Immature natural killer cell (primary cell): ENCODE results near the gene GYS2. TPM values are rescaled to one million over a fixed set of nuclear protein-coding genes. Genes with fewer than 3 reads are reported as not detected.
"Not testable (repeated sequence)": the region's sequence is repeated elsewhere in the genome, so short reads cannot be mapped to it uniquely, and the experiment has no call there.

Experiments used
- DNase-seq, 3 donors: peaks; one replicate each; pipeline ENCODE4 v3.0.0; 2022; ENCODE audit warnings: mixed read lengths in 1 of 3
- H3K27ac Mint-ChIP-seq, 6 donors: one replicate each; pipeline ENCODE4 v1.8.0; 2020; ENCODE audit warnings: mixed read lengths in 6 of 6, mild to moderate bottlenecking in 5 of 6, inconsistent platforms in 4 of 6, moderate library complexity in 3 of 6
- H3K27me3 Mint-ChIP-seq, 3 donors: one replicate each; pipeline ENCODE4 v1.8.0; 2020 to 2021; ENCODE audit warnings: low read depth in 3 of 3, mild to moderate bottlenecking in 3 of 3, mixed read lengths in 3 of 3, moderate library complexity in 3 of 3, inconsistent platforms in 1 of 3
- H3K36me3 Mint-ChIP-seq, 3 donors: one replicate each; pipeline ENCODE4 v1.8.0; 2020; ENCODE audit warnings: mixed read lengths in 3 of 3, inconsistent platforms in 2 of 3, mild to moderate bottlenecking in 2 of 3
- H3K4me1 Mint-ChIP-seq, 2 donors: one replicate each; pipeline ENCODE4 v1.8.0; 2020; ENCODE audit warnings: inconsistent platforms in 2 of 2, mild to moderate bottlenecking in 2 of 2, mixed read lengths in 2 of 2, moderate library complexity in 1 of 2
- H3K4me3 Mint-ChIP-seq, 5 donors: one replicate each; pipeline ENCODE4 v1.8.0; 2020; ENCODE audit warnings: mild to moderate bottlenecking in 5 of 5, mixed read lengths in 5 of 5, inconsistent platforms in 3 of 5, moderate library complexity in 3 of 5
- H3K9me3 Mint-ChIP-seq, 6 donors: one replicate each; pipeline ENCODE4 v1.8.0; 2020; ENCODE audit warnings: mild to moderate bottlenecking in 6 of 6, mixed read lengths in 6 of 6, inconsistent platforms in 4 of 6, moderate library complexity in 3 of 6
- polyA plus RNA-seq, 3 donors: library from polyadenylated mRNA; unstranded; fragments of 300-500 nt; fragmentation: Illumina TruSeq; gene quantifications; one replicate each; pipeline ENCODE4 v1.2.3, GENCODE V29; 2021

Gene GYS2
- not detected for polyA plus RNA-seq

GRCh38 chr12:21604245-21605101 is at the start of gene GYS2:
GYS2 (minus strand) TSS chr12:21604847; CDS start chr12:21604592, 255 bp downstream.
- H3K4me3 Mint-ChIP-seq = no peak within 1 kb of the TSS
- peaks cover 0 to 6% (median 0%) of the 10 kb centered on the region in 3 donors for H3K27me3 Mint-ChIP-seq
- no peak for DNase-seq
- no peak within 1 kb of the TSS for H3K27ac Mint-ChIP-seq
- no peaks in the 10 kb centered on the region for H3K36me3 Mint-ChIP-seq
- no peaks in the 10 kb centered on the region for H3K9me3 Mint-ChIP-seq
- no peaks in the 10 kb centered on the region for H3K4me1 Mint-ChIP-seq

DNA sequence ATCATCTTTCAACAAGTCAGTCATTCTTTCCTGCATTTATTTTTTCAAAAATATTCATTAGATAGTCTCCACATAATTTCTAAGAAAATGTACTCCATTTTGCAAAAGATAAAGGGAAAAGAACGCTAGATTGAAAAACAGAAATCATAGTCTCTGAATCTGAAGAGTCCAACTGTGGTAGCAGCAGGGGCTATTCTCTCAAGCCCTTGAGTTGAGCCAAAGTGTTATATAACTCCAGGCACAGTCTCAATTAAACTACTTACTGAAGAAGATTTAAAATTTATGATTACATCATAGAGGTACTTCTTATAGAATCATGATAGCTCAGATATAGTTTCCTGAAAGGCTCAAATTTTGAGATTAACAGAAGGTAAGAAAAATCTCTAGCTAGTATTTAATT is 47.2 kb upstream of the GYS2 start:
- H3K36me3 Mint-ChIP-seq = peaks cover 19 to 34% (median 21%) of the 10 kb centered on the region in 3 donors
- DNase-seq = no peak
- H3K4me1 Mint-ChIP-seq = peaks cover 15 to 43% of the 10 kb centered on the region in 2 donors
- no peak overlapping the region for H3K4me3 Mint-ChIP-seq
- no peaks in the 10 kb centered on the region for H3K27me3 Mint-ChIP-seq
- H3K27ac Mint-ChIP-seq = no peak overlapping the region
- H3K9me3 Mint-ChIP-seq = no peaks in the 10 kb centered on the region

DNA sequence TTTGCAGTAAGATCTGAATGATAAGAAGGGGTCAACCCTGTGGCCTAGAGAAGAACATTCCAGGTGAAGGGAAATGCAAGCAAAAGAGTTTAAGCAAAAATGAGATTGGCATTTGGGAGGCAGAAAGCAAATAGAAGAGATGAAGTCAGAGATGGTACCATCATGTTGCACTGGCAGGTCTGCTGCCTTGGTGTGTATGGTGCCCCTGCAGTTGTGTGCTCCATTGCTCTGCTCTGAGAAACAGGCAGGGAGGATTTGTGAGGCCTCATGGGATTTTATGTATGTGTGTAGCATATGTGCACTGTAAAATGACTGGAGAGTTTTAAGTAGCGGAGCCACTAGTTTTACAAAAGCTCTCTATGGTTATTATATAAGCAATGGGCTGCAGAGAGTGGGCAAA is 46.4 kb upstream of the GYS2 start:
- Mint-ChIP-seq H3K4me1 (peaks cover 7 to 35% of the 10 kb centered on the region in 2 donors), H3K27ac (no peak overlapping the region), H3K4me3 (no peak overlapping the region), H3K27me3 (no peaks in the 10 kb centered on the region), H3K36me3 (peaks cover 23 to 42% (median 24%) of the 10 kb centered on the region in 3 donors), H3K9me3 (no peaks in the 10 kb centered on the region)
- no peak for DNase-seq

DNA sequence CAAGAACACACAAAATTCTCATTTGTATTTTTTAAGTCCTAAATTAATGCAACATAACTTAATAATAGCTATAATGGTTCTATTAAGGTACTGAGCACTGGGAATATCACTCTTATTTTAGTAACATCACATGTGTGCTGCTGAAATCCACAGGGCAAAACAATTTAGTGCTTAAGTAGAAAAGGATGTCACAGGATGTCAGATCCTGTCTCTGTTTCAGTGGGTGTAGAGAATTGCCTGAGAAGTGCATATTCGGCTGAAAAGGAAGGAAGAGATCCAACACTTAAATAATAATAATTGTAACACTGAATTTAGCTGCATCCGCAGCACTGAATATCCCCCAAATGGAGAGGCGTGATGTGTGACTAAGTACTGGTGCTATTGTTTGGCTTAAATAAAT is 44.4 kb upstream of the GYS2 start:
- no peak overlapping the region for H3K27ac Mint-ChIP-seq
- no peaks in the 10 kb centered on the region for H3K27me3 Mint-ChIP-seq
- H3K4me1 Mint-ChIP-seq = peaks cover 0 to 18% of the 10 kb centered on the region in 2 donors
- peaks cover 39 to 55% (median 40%) of the 10 kb centered on the region in 3 donors for H3K36me3 Mint-ChIP-seq
- DNase-seq = no peak
- H3K4me3 Mint-ChIP-seq = no peak overlapping the region
- H3K9me3 Mint-ChIP-seq = no peaks in the 10 kb centered on the region

DNA sequence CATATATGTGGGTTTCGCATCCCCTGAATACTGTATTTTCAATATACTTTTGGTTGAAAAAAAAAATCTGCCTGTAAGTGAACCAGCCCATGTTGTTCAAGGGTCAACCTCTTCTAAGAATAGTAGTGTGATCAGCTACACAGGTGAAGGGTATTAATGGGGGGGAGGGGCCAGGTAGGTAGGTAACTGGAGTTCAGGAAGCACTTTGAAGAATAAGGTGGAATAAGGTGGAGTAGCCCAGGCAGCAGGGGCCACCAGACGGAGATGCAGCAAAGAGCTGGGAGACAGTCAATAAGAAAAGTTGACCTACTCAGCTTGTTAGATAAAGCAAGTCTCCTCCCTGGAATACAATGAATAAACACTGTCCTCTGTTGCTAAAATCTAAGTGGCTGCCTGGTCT is 43.7 kb upstream of the GYS2 start:
- Mint-ChIP-seq H3K27ac (no peak overlapping the region), H3K27me3 (no peaks in the 10 kb centered on the region), H3K9me3 (no peaks in the 10 kb centered on the region), H3K4me3 (no peak overlapping the region), H3K36me3 (peaks cover 42 to 56% (median 44%) of the 10 kb centered on the region in 3 donors), H3K4me1 (peaks cover 0 to 18% of the 10 kb centered on the region in 2 donors)
- DNase-seq = no peak

GRCh38 chr12:21647179-21647578 is 42.5 kb upstream of the GYS2 start:
- Mint-ChIP-seq H3K9me3 (no peaks in the 10 kb centered on the region), H3K4me1 (peaks cover 0 to 11% of the 10 kb centered on the region in 2 donors), H3K27me3 (peaks cover 0 to 2% (median 0%) of the 10 kb centered on the region in 3 donors), H3K36me3 (peaks cover 47 to 57% (median 48%) of the 10 kb centered on the region in 3 donors), H3K4me3 (no peak overlapping the region), H3K27ac (peak overlapping the region in 1 of 6 donors; percentile 36)
- DNase-seq = no peak

DNA sequence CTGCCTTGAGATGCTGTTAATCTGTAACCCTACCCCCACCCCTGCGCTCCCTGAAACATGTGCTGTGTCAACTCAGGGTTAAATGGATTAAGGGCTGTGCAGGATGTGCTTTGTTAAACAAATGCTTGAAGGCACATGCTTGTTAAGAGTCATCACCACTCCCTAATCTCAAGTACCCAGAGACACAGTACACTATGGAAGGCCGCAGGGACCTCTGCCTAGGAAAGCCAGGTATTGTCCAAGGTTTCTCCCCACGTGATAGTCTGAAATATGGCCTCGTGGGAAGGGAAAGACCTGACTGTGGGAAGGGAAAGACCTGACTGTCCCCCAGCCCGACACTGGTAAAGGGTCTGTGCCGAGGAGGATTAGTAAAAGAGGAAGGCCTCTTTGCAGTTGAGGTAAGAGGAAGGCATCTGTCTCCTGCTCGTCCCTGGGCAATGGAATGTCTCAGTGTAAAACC is 40.4 kb upstream of the GYS2 start:
- not testable (repeated sequence) for H3K4me3 Mint-ChIP-seq, H3K4me1 Mint-ChIP-seq, H3K27ac Mint-ChIP-seq

DNA sequence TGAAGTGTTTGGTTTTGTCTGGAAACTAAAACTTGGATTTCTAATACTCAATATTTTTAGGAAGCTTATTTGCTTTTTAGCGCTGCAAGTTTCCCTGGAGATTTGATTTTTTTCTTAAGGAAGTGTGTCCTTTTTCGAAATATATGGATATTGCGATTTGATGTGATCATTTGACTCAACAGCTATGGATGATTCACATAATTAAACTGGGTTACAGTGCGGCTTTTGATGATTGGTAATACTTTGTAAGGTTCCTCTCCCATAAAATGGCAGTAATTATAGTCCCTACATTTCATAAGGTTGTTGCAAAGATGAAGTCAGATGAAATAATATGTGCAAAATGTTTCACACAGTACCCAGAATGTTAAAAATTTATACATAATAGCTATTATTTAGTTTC is 39.9 kb upstream of the GYS2 start:
- H3K4me1 Mint-ChIP-seq = peaks cover 0 to 8% of the 10 kb centered on the region in 2 donors
- no peaks in the 10 kb centered on the region for H3K9me3 Mint-ChIP-seq
- peaks cover 49 to 65% (median 50%) of the 10 kb centered on the region in 3 donors for H3K36me3 Mint-ChIP-seq
- H3K4me3 Mint-ChIP-seq = no peak overlapping the region
- DNase-seq = no peak
- H3K27me3 Mint-ChIP-seq = peaks cover 0 to 2% (median 0%) of the 10 kb centered on the region in 3 donors
- H3K27ac Mint-ChIP-seq = no peak overlapping the region

More for the DNA sequence above, 40.4 kb upstream of the GYS2 start:
- H3K27me3 Mint-ChIP-seq, DNase-seq, H3K9me3 Mint-ChIP-seq: not testable (repeated sequence)
- peaks cover 49 to 62% (median 53%) of the 10 kb centered on the region in 3 donors for H3K36me3 Mint-ChIP-seq

GRCh38 chr12:21643758-21644157 is 39.1 kb upstream of the GYS2 start:
- H3K4me3 Mint-ChIP-seq = no peak overlapping the region
- DNase-seq = no peak
- peak overlapping the region in 1 of 6 donors; percentile 51 for H3K27ac Mint-ChIP-seq
- H3K4me1 Mint-ChIP-seq = peaks cover 0 to 14% of the 10 kb centered on the region in 2 donors
- no peaks in the 10 kb centered on the region for H3K9me3 Mint-ChIP-seq
- peaks cover 0 to 2% (median 0%) of the 10 kb centered on the region in 3 donors for H3K27me3 Mint-ChIP-seq
- peaks cover 44 to 71% (median 50%) of the 10 kb centered on the region in 3 donors for H3K36me3 Mint-ChIP-seq

GRCh38 chr12:21642707-21643389 is 38.2 kb upstream of the GYS2 start:
- peaks cover 49 to 72% (median 56%) of the 10 kb centered on the region in 3 donors for H3K36me3 Mint-ChIP-seq
- peak overlapping the region in 2 of 6 donors; percentile 7 to 58 for H3K27ac Mint-ChIP-seq
- DNase-seq = no peak
- H3K9me3 Mint-ChIP-seq = no peaks in the 10 kb centered on the region
- no peak overlapping the region for H3K4me3 Mint-ChIP-seq
- H3K4me1 Mint-ChIP-seq = peaks cover 0 to 14% of the 10 kb centered on the region in 2 donors
- peaks cover 0 to 2% (median 0%) of the 10 kb centered on the region in 3 donors for H3K27me3 Mint-ChIP-seq

DNA sequence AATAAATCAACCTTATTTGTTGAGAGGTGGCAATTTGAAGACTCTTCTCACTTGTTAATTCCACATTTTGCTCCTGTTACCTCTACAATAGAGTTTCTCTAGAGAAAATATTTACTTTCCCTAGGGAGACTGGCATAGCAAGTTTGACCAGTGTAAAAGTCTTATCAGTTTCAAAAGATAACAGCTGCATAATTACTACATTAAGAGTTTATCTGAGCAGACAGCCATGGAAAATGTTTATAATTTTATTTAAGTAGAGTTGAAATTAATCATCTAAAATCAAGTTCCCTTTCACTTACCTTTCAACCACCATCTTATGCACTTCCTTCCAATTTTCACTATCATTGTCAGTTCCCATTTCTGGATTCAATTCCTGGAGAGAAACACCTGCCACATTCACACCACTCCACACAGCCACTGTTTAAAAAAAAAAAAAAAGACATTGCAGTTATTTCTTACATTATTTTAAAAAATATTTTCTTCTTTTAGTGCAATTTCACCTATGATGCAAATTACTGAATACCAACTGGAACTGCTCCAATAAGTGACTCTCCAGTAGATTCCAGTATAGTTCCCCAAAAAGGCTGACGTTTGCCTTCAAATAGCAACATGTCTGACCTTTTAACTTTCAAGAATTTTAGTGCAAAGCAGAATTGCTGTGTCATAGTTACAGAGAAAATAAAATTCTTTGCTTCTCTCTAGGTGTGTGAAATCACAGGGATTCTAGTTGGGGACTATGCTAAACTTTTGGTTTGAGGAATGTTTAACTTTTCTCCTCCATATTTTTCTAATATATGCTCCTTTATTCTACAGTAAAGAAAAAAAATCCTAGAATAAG is 33.6 kb upstream of the GYS2 start:
- peaks cover 0 to 8% of the 10 kb centered on the region in 2 donors for H3K4me1 Mint-ChIP-seq
- DNase-seq = no peak
- peaks cover 0 to 2% (median 0%) of the 10 kb centered on the region in 3 donors for H3K27me3 Mint-ChIP-seq
- H3K36me3 Mint-ChIP-seq = peaks cover 28 to 70% (median 45%) of the 10 kb centered on the region in 3 donors
- H3K4me3 Mint-ChIP-seq = no peak overlapping the region
- no peaks in the 10 kb centered on the region for H3K9me3 Mint-ChIP-seq
- no peak overlapping the region for H3K27ac Mint-ChIP-seq

GRCh38 chr12:21634245-21634644 is 29.6 kb upstream of the GYS2 start:
- peaks cover 13 to 48% (median 39%) of the 10 kb centered on the region in 3 donors for H3K36me3 Mint-ChIP-seq
- H3K9me3 Mint-ChIP-seq = no peaks in the 10 kb centered on the region
- H3K27ac Mint-ChIP-seq = no peak overlapping the region
- no peak for DNase-seq
- H3K4me3 Mint-ChIP-seq = no peak overlapping the region
- peaks cover 0 to 3% of the 10 kb centered on the region in 2 donors for H3K4me1 Mint-ChIP-seq
- H3K27me3 Mint-ChIP-seq = no peaks in the 10 kb centered on the region

GRCh38 chr12:21631367-21631766 is 26.7 kb upstream of the GYS2 start:
- Mint-ChIP-seq H3K9me3 (peaks cover 0 to 2% (median 0%) of the 10 kb centered on the region in 6 donors), H3K27me3 (no peaks in the 10 kb centered on the region), H3K27ac (peak overlapping the region in 1 of 6 donors; percentile 1), H3K4me3 (no peak overlapping the region), H3K4me1 (no peaks in the 10 kb centered on the region), H3K36me3 (peaks cover 5 to 35% (median 24%) of the 10 kb centered on the region in 3 donors)
- no peak for DNase-seq
